Measurements from ENCODE around the gene GNAQ.

The GNAQ gene

DNA sequence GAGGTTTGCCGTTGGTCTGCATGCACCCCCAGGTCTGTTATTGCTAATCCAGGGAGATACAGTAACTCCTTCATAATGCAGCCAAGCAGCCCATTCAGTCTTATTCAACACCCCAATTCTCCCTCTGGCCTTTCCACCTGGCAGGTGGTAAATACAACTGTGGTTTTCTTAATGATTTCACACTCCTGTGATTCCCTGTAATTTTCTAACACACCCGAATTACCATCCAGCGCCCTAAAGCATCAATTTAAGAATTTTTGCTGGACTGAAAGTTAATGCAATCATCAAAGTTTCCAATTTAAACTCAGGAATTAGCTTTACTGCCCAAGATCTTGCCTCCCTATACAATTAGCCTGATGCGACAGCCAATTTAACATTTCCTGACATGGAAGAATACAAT is 62.5 kb downstream of the GNAQ start:
- TF ChIP-seq NFIC (IDR thresholded peaks at IDR 0.05) (no peak), TAF1 (IDR thresholded peaks at IDR 0.05; ENCODE audit: low read depth) (no peak), TEAD4 (IDR thresholded peaks at IDR 0.05) (no peak)

DNA sequence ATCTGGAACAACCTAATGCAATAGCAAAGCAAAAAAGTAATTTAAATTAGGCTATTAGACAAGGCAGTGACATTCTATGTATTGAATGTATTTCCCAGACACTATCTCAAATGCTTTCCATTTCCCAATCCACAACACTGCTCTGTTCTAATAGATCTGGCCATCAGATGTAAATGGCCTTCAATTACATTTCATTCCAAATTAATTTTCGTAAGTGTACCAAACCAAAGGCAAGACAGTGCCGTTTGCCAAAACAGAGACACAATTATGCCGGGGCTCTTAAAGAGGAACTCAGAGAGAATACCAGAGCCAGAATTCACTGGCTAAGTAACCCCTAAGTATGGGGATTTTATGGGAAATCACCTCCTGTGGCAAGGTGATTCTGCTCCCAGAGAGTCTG is 63.1 kb downstream of the GNAQ start:
- TF ChIP-seq CEBPB (IDR thresholded peaks at IDR 0.05) (no peak), TCF12 (IDR thresholded peaks at IDR 0.05; ENCODE audit: low read depth) (no peak)

DNA sequence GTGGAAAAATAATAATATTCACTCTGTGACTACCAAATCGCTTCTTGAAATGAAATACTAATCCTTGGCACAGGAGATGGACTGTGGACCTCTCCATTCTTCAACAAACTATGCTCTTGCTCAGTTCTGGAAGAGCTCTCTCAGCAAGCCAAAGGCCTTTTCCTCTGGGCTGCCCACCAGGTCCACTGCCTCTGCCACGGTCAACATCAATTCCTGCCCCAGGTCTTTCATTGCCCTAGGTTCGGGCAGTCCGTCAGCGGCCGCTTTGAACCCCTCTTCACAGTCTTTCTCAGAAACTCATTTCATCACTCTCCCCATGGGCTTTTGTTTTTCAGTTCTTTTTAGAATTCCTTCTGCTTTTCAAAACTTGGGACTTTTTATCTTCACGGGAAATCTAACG is 64.9 kb downstream of the GNAQ start:
- TF ChIP-seq ZBTB7A (IDR thresholded peaks at IDR 0.05; ENCODE audit: low read depth) (no peak), TAF1 (IDR thresholded peaks at IDR 0.05; ENCODE audit: low read depth) (no peak)

DNA sequence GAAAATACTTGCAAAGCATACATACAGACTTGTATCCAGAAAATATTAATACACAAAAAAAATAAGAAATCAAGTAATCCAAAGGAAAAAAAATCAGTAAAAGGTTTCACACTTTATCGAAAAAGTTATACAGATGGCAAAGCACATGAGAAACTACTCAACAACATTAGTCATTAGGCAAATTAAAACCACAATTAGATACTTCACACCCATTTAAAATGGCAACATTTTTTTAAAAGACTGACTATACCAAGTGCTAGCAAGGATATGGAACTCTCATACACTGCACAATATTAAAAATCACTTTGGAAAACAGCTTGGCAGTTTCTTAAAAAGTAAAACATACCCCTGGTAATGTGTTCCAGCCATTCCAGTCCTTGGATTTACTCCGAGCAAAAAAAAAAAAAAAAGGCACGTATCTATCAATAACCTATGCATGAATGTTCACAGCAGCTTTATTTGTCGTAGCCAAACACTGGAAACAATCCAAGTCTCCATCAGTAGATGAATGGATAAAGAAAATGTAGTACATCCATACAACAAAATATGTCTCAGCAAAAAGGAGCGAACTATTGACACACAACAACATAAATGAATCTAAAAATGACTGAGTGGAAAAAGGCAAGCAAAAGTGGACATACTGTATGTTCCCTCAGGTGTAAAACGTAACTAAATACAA is 66.0 kb downstream of the GNAQ start:
- TF ChIP-seq EGR1 (IDR thresholded peaks at IDR 0.05), result no peak
- TF ChIP-seq RAD21 (IDR thresholded peaks at IDR 0.05; ENCODE audit: low read depth), result no peak
- TF ChIP-seq CREB1 (IDR thresholded peaks at IDR 0.05; ENCODE audit: low read depth), result no peak
- TF ChIP-seq YY1 (IDR thresholded peaks at IDR 0.05; ENCODE audit: low read depth), result no peak
- TF ChIP-seq, protein P1, sequence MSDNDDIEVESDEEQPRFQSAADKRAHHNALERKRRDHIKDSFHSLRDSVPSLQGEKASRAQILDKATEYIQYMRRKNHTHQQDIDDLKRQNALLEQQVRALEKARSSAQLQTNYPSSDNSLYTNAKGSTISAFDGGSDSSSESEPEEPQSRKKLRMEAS (IDR thresholded peaks at IDR 0.05), result no peak
- no peak for TF ChIP-seq NFIC (IDR thresholded peaks at IDR 0.05)
- no peak for TF ChIP-seq TCF12 (IDR thresholded peaks at IDR 0.05; ENCODE audit: low read depth)
- no peak for TF ChIP-seq CEBPB (IDR thresholded peaks at IDR 0.05)
- TF ChIP-seq EP300 (IDR thresholded peaks at IDR 0.05; ENCODE audit: borderline replicate concordance), result no peak
- TF ChIP-seq ZBTB7A (IDR thresholded peaks at IDR 0.05; ENCODE audit: low read depth), result no peak
- no peak for TF ChIP-seq TEAD4 (IDR thresholded peaks at IDR 0.05)
- TF ChIP-seq TAF1 (IDR thresholded peaks at IDR 0.05; ENCODE audit: low read depth), result no peak
- no peak for TF ChIP-seq FOXM1 (IDR thresholded peaks at IDR 0.05; ENCODE audit: borderline replicate concordance, low read depth)
- TF ChIP-seq, protein P2, sequence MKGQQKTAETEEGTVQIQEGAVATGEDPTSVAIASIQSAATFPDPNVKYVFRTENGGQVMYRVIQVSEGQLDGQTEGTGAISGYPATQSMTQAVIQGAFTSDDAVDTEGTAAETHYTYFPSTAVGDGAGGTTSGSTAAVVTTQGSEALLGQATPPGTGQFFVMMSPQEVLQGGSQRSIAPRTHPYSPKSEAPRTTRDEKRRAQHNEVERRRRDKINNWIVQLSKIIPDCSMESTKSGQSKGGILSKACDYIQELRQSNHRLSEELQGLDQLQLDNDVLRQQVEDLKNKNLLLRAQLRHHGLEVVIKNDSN (IDR thresholded peaks at IDR 0.05), result no peak
- TF ChIP-seq, protein P3, sequence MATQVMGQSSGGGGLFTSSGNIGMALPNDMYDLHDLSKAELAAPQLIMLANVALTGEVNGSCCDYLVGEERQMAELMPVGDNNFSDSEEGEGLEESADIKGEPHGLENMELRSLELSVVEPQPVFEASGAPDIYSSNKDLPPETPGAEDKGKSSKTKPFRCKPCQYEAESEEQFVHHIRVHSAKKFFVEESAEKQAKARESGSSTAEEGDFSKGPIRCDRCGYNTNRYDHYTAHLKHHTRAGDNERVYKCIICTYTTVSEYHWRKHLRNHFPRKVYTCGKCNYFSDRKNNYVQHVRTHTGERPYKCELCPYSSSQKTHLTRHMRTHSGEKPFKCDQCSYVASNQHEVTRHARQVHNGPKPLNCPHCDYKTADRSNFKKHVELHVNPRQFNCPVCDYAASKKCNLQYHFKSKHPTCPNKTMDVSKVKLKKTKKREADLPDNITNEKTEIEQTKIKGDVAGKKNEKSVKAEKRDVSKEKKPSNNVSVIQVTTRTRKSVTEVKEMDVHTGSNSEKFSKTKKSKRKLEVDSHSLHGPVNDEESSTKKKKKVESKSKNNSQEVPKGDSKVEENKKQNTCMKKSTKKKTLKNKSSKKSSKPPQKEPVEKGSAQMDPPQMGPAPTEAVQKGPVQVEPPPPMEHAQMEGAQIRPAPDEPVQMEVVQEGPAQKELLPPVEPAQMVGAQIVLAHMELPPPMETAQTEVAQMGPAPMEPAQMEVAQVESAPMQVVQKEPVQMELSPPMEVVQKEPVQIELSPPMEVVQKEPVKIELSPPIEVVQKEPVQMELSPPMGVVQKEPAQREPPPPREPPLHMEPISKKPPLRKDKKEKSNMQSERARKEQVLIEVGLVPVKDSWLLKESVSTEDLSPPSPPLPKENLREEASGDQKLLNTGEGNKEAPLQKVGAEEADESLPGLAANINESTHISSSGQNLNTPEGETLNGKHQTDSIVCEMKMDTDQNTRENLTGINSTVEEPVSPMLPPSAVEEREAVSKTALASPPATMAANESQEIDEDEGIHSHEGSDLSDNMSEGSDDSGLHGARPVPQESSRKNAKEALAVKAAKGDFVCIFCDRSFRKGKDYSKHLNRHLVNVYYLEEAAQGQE (IDR thresholded peaks at IDR 0.05; ENCODE audit: low read depth), result no peak

DNA sequence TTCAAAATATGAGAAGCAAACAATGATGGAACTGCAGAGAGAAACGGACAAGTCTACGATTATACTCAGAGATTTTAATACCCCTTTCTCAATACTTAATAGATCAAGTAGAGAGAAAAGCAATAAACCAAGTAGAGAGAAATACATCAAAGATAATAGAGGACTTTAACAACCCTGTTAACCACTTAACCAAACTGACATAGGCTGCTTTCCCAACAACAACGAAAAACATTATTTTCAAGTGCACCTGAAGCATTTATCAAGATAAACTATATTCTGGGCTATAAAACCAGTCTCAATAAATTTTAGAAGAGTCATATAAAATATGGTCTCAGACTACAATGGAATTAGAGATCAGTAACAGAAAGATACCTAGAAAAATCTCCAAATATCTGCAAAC is 67.4 kb downstream of the GNAQ start:
- TF ChIP-seq, protein P1 (IDR thresholded peaks at IDR 0.05), result no peak
- TF ChIP-seq FOXM1 (IDR thresholded peaks at IDR 0.05; ENCODE audit: borderline replicate concordance, low read depth), result no peak
- no peak for TF ChIP-seq EP300 (IDR thresholded peaks at IDR 0.05; ENCODE audit: borderline replicate concordance)
- no peak for TF ChIP-seq CEBPB (IDR thresholded peaks at IDR 0.05)
- no peak for TF ChIP-seq TCF12 (IDR thresholded peaks at IDR 0.05; ENCODE audit: low read depth)
- no peak for TF ChIP-seq EGR1 (IDR thresholded peaks at IDR 0.05)

DNA sequence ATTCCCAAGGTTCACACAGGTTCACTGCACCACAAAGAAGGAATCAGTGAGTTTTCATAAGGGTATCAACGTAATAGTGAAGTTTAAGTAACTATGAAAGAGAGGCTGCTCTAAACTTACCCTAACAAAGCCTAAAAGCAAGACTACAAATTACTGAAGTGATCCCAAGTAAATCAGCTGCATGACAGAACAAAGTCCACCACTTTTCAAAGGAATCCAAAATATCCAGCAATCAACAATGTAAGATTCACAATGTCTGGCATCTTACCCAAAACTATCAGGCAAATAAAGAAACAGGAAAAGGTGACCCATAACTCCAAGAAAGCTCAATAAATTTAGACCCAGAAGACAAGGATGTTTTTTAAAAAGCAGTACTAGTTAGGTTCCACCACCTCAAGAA is 70.1 kb downstream of the GNAQ start:
- TF ChIP-seq, protein P3 (IDR thresholded peaks at IDR 0.05; ENCODE audit: low read depth), result no peak
- TF ChIP-seq TCF12 (IDR thresholded peaks at IDR 0.05; ENCODE audit: low read depth), result no peak
- no peak for TF ChIP-seq ZBTB7A (IDR thresholded peaks at IDR 0.05; ENCODE audit: low read depth)
- no peak for TF ChIP-seq NFIC (IDR thresholded peaks at IDR 0.05)
- TF ChIP-seq RAD21 (IDR thresholded peaks at IDR 0.05; ENCODE audit: low read depth), result no peak
- no peak for TF ChIP-seq FOXM1 (IDR thresholded peaks at IDR 0.05; ENCODE audit: borderline replicate concordance, low read depth)
- no peak for TF ChIP-seq YY1 (IDR thresholded peaks at IDR 0.05; ENCODE audit: low read depth)
- TF ChIP-seq, protein P1 (IDR thresholded peaks at IDR 0.05), result no peak
- no peak for TF ChIP-seq TAF1 (IDR thresholded peaks at IDR 0.05; ENCODE audit: low read depth)

All from Ishikawa (cell line).